ENCODE measurements around the gene PPP2R1B.

PPP2R1B gene

DNA sequence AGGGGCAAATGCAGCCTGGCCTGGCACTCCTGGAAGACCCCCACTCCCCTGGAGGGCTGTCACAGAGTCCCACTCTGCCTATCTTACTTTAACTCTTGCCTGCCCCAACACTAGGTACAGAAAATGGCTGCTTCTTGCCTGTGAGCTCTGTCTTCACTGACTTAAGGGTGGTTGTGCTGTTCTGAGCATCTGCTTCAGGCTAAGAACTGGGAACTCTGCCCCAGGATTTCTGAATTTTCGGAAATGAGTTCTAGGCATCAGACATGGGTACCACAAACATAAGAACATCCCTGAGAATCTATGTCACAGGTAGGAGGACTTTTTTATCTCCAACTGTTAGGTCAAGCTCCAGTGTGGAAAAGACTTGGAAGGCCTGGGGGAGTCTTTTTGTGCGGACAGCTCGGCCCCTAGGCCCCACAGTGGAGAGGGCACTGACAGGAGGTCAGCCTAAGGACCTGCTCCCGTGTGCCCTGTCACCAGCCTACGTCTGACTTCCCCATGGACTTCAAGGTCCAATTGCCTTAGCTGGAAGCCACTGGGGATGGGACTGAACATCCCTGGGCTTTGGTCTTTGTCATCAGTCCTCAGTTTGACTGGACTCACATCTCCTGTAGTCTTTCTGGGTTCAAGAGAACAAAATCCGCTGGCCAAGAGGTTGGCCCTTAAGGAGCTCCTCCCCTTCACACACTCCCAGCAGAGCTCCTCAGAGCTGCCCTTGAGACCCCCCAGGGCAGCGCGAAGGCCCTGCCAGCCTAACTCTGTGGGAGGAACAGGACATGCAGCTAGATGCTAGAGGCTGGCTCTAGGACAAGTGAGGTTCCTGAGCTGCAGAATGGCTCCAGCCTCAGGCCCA is 31.9 kb downstream of the PPP2R1B start:
- Histone ChIP-seq H3K4me3 (ENCODE audit: insufficient read depth, low read length, poor library complexity, severe bottlenecking) (no peak overlapping the region), H3K27ac (ENCODE audit: low read depth, low read length) (no peak overlapping the region), H3K9me2 (replicated peaks; ENCODE audit: insufficient read depth, low read length) (no peaks in the 10 kb centered on the region), H3F3A (ENCODE audit: insufficient read depth) (no peaks in the 10 kb centered on the region), H2AFZ (ENCODE audit: low read depth, low read length, severe bottlenecking) (no peak overlapping the region), H4K20me1 (ENCODE audit: low read depth, low read length) (no peaks in the 10 kb centered on the region), H3K27me3 (ENCODE audit: low read length) (no peaks in the 10 kb centered on the region), H3K9ac (ENCODE audit: low read length) (no peak overlapping the region), H3K79me2 (ENCODE audit: insufficient read depth, low read length) (no peaks in the 10 kb centered on the region), H3K4me2 (ENCODE audit: low read depth, low read length, poor library complexity, severe bottlenecking) (no peak overlapping the region), H3K36me3 (ENCODE audit: low read length) (no peaks in the 10 kb centered on the region), H3K9me3 (ENCODE audit: insufficient read depth, low read length) (no peaks in the 10 kb centered on the region)
- TF ChIP-seq CTCF (IDR thresholded peaks at IDR 0.05; ENCODE audit: insufficient read depth, low read length, poor library complexity, severe bottlenecking) (no peak), EZH2phosphoT487 (conservative IDR thresholded peaks at IDR 0.05; ENCODE audit: low read length) (no peak)

- Histone ChIP-seq H3K27ac (ENCODE audit: low read depth, low read length) (no peak overlapping the region), H3F3A (ENCODE audit: insufficient read depth) (no peaks in the 10 kb centered on the region), H3K36me3 (ENCODE audit: low read length) (no peaks in the 10 kb centered on the region), H3K9ac (ENCODE audit: low read length) (no peak overlapping the region), H3K79me2 (ENCODE audit: insufficient read depth, low read length) (no peaks in the 10 kb centered on the region), H4K20me1 (ENCODE audit: low read depth, low read length) (no peaks in the 10 kb centered on the region), H3K4me3 (ENCODE audit: insufficient read depth, low read length, poor library complexity, severe bottlenecking) (no peak overlapping the region), H3K9me2 (replicated peaks; ENCODE audit: insufficient read depth, low read length) (no peaks in the 10 kb centered on the region), H2AFZ (ENCODE audit: low read depth, low read length, severe bottlenecking) (no peak overlapping the region), H3K4me2 (ENCODE audit: low read depth, low read length, poor library complexity, severe bottlenecking) (no peak overlapping the region), H3K27me3 (ENCODE audit: low read length) (no peaks in the 10 kb centered on the region), H3K9me3 (ENCODE audit: insufficient read depth, low read length) (no peaks in the 10 kb centered on the region)
- TF ChIP-seq EZH2phosphoT487 (conservative IDR thresholded peaks at IDR 0.05; ENCODE audit: low read length) (no peak), CTCF (IDR thresholded peaks at IDR 0.05; ENCODE audit: insufficient read depth, low read length, poor library complexity, severe bottlenecking) (no peak)
These were observed 32.5 kb downstream of the PPP2R1B start for GRCh38 chr11:111733611-111734088.

- H3K27ac ChIP-seq (ENCODE audit: low read depth, low read length), result no peak overlapping the region
- no peak for TF ChIP-seq CTCF (IDR thresholded peaks at IDR 0.05; ENCODE audit: insufficient read depth, low read length, poor library complexity, severe bottlenecking)
- TF ChIP-seq EZH2phosphoT487 (conservative IDR thresholded peaks at IDR 0.05; ENCODE audit: low read length), result no peak
- no peaks in the 10 kb centered on the region for H3K27me3 ChIP-seq (ENCODE audit: low read length)
- no peaks in the 10 kb centered on the region for H3K36me3 ChIP-seq (ENCODE audit: low read length)
- H3K9ac ChIP-seq (ENCODE audit: low read length), result no peak overlapping the region
- no peaks in the 10 kb centered on the region for H4K20me1 ChIP-seq (ENCODE audit: low read depth, low read length)
- no peak overlapping the region for H2AFZ ChIP-seq (ENCODE audit: low read depth, low read length, severe bottlenecking)
- H3K4me3 ChIP-seq (ENCODE audit: insufficient read depth, low read length, poor library complexity, severe bottlenecking), result no peak overlapping the region
- H3K79me2 ChIP-seq (ENCODE audit: insufficient read depth, low read length), result no peaks in the 10 kb centered on the region
- H3K9me3 ChIP-seq (ENCODE audit: insufficient read depth, low read length), result no peaks in the 10 kb centered on the region
- no peak overlapping the region for H3K4me2 ChIP-seq (ENCODE audit: low read depth, low read length, poor library complexity, severe bottlenecking)
- H3K9me2 ChIP-seq (replicated peaks; ENCODE audit: insufficient read depth, low read length), result no peaks in the 10 kb centered on the region
- no peaks in the 10 kb centered on the region for H3F3A ChIP-seq (ENCODE audit: insufficient read depth)
These were observed 33.2 kb downstream of the PPP2R1B start for GRCh38 chr11:111733016-111733415.

Data from SU-DHL-6 (cell line).